MCF 10A (cell line): Measurements from ENCODE around the gene INO80C. TPM values are rescaled to one million over a fixed set of nuclear protein-coding genes. Genes with fewer than 3 reads are reported as not detected.

Experiments
- BruUV-seq: library from RNA; stranded (reverse); fragments of 400-500 nt; replicated peaks from 2 replicates; lab custom pipeline; 2021; lab: Mats Ljungman, UMichigan
- CTCF ChIA-PET: fragments of 300-600 bp; sonication (Branson Sonifier 250); formaldehyde crosslinking; extraction: SDS; loops from one replicate; lab custom pipeline; 2021; ENCODE audit warnings: antibody characterized with exemption, inconsistent platforms; lab: Yijun Ruan, JAX
- POLR2A ChIA-PET: fragments of 300-600, 350-650 bp; sonication (Branson Sonifier 250); formaldehyde crosslinking; extraction: SDS; loops from one replicate; lab custom pipeline; 2020; ENCODE audit warnings: antibody characterized with exemption, inconsistent platforms; lab: Yijun Ruan, JAX
- DNase-seq: peaks from one replicate; pipeline ENCODE4 v3.0.0-alpha.2; 2018; ENCODE audit not compliant: unreplicated experiment
- H3K27ac Mint-ChIP-seq: one replicate; pipeline ENCODE4 v1.8.0; 2022; ENCODE audit warnings: mild to moderate bottlenecking, low read depth, mixed read lengths; ENCODE audit not compliant: unreplicated experiment
- H3K27me3 Mint-ChIP-seq: one replicate; pipeline ENCODE4 v1.8.0; 2022; ENCODE audit warnings: mixed read lengths; ENCODE audit not compliant: insufficient read depth, unreplicated experiment
- H3K36me3 Mint-ChIP-seq: one replicate; pipeline ENCODE4 v1.8.0; 2022; ENCODE audit warnings: mild to moderate bottlenecking, moderate library complexity, mixed read lengths; ENCODE audit not compliant: insufficient read depth, unreplicated experiment
- H3K4me1 Mint-ChIP-seq: one replicate; pipeline ENCODE4 v1.8.0; 2022; ENCODE audit warnings: mixed read lengths; ENCODE audit not compliant: insufficient read depth, unreplicated experiment
- H3K4me3 Mint-ChIP-seq: one replicate; pipeline ENCODE4 v1.8.0; 2022; ENCODE audit warnings: mild to moderate bottlenecking, moderate library complexity, mixed read lengths; ENCODE audit not compliant: unreplicated experiment
- H3K9me3 Mint-ChIP-seq: one replicate; pipeline ENCODE4 v1.8.0; 2022; ENCODE audit warnings: mixed read lengths; ENCODE audit not compliant: unreplicated experiment
- intact Hi-C: fragments of 100-400 bp; cut with micrococcal nuclease; formaldehyde crosslinking; loops from 2 replicates; pipeline ENCODE4 v1.14.1; 2022
- total RNA-seq: library from RNA; stranded (reverse); gene quantifications from 2 replicates; pipeline ENCODE4 v1.2.3, GENCODE V29; 2022
- TF ChIP-seq, protein P1 (sequence below): fragments of 200-600 bp; IDR thresholded peaks from one replicate; pipeline ENCODE4 v1.8.0; 2022; ENCODE audit warnings: antibody characterized with exemption, mild to moderate bottlenecking; ENCODE audit not compliant: unreplicated experiment

INO80C gene
- total RNA-seq, 1 experiment from 2014 or later = 32.6 TPM

DNA sequence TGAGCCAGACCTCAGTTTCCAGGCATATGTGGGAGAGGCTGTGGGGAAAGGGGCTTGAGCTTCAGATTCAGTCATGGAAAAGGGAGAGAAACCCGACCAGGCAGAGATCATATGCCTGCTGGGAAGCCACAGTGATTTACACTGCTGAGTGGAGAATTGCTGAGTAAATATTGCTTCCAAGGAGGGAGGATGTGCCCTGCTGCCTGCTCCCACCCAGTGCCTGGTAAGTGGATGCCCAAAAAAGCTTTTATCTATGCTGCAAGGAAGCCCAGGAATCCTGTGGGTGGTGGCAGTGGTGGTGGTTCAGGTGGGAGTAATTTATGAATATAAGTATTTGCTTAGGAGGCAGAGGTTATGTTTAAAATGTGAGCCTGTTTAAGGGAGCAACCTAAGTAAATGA is 39.5 kb downstream of the INO80C start:
- H3K4me3 Mint-ChIP-seq = no peak overlapping the region
- intact Hi-C loops = loop anchor here (5.0 kb wide), 1 partner anchor 51 kb away; no protein-coding TSS in a partner anchor
- H3K36me3 Mint-ChIP-seq = no peaks in the 10 kb centered on the region
- H3K9me3 Mint-ChIP-seq = no peaks in the 10 kb centered on the region
- no TSS peak for BruUV-seq
- POLR2A ChIA-PET = interaction anchor here (1.0 to 7.2 kb wide), 11 partner anchors 10 to 169 kb away, joined by 3 to 87 read pairs (median 9); partner anchors contain the start of genes GALNT1, INO80C and ZSCAN30
- CTCF ChIA-PET = interaction anchor here (0.7 to 3.1 kb wide), 3 partner anchors 20 to 49 kb away, joined by 3 to 20 read pairs (median 7); no protein-coding TSS in a partner anchor
- TF ChIP-seq, protein P1, sequence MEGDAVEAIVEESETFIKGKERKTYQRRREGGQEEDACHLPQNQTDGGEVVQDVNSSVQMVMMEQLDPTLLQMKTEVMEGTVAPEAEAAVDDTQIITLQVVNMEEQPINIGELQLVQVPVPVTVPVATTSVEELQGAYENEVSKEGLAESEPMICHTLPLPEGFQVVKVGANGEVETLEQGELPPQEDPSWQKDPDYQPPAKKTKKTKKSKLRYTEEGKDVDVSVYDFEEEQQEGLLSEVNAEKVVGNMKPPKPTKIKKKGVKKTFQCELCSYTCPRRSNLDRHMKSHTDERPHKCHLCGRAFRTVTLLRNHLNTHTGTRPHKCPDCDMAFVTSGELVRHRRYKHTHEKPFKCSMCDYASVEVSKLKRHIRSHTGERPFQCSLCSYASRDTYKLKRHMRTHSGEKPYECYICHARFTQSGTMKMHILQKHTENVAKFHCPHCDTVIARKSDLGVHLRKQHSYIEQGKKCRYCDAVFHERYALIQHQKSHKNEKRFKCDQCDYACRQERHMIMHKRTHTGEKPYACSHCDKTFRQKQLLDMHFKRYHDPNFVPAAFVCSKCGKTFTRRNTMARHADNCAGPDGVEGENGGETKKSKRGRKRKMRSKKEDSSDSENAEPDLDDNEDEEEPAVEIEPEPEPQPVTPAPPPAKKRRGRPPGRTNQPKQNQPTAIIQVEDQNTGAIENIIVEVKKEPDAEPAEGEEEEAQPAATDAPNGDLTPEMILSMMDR = no peak
- H3K27ac Mint-ChIP-seq = peak overlapping the region; percentile 72
- no peaks in the 10 kb centered on the region for H3K27me3 Mint-ChIP-seq
- DNase-seq = no peak
- peaks cover 69% of the 10 kb centered on the region for H3K4me1 Mint-ChIP-seq

DNA sequence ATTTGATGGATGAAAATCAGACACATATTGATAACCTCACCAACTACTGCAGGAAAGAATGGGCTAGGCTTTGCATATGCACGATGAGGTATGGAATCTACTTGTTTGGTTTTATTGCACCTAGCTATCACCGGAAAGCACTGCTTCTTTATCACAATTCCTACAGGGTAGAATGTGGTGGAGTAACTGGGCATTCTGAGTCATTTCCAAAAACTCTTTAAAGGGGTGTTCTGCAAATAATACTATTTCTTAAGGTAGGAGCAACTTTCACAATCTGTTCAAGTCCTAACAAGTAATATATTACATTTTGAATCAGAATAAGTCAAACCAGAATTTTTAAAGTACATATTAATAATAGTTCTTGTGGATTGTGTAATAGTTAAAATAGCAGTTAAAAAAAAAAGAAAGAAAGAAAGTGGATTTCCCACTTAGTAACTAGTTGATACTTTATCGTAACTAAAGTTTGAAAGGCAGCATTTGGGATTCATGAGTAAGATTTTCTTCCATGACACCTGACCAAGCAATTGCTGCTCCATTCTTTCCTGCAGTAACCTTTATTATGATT is 40.5 kb downstream of the INO80C start:
- H3K36me3 Mint-ChIP-seq = no peaks in the 10 kb centered on the region
- peak overlapping the region; percentile 50 for H3K4me3 Mint-ChIP-seq
- H3K27ac Mint-ChIP-seq = peak overlapping the region; percentile 72
- peaks cover 61% of the 10 kb centered on the region for H3K4me1 Mint-ChIP-seq
- no peaks in the 10 kb centered on the region for H3K9me3 Mint-ChIP-seq
- BruUV-seq = no TSS peak
- H3K27me3 Mint-ChIP-seq = no peaks in the 10 kb centered on the region
- ChIA-PET CTCF (interaction anchor here (0.8 to 3.1 kb wide), 4 partner anchors 21 to 198 kb away, joined by 3 to 20 read pairs (median 4); no protein-coding TSS in a partner anchor), POLR2A (interaction anchor here (0.8 to 7.2 kb wide), 15 partner anchors 11 to 168 kb away, joined by 3 to 87 read pairs (median 7); partner anchors contain the start of genes GALNT1, INO80C and ZSCAN30)
- DNase-seq = peak; percentile 87
- TF ChIP-seq, protein P1 = no peak
- intact Hi-C loops = loop anchor here (2.0 to 5.0 kb wide), 2 partner anchors 22 to 50 kb away; no protein-coding TSS in a partner anchor

DNA sequence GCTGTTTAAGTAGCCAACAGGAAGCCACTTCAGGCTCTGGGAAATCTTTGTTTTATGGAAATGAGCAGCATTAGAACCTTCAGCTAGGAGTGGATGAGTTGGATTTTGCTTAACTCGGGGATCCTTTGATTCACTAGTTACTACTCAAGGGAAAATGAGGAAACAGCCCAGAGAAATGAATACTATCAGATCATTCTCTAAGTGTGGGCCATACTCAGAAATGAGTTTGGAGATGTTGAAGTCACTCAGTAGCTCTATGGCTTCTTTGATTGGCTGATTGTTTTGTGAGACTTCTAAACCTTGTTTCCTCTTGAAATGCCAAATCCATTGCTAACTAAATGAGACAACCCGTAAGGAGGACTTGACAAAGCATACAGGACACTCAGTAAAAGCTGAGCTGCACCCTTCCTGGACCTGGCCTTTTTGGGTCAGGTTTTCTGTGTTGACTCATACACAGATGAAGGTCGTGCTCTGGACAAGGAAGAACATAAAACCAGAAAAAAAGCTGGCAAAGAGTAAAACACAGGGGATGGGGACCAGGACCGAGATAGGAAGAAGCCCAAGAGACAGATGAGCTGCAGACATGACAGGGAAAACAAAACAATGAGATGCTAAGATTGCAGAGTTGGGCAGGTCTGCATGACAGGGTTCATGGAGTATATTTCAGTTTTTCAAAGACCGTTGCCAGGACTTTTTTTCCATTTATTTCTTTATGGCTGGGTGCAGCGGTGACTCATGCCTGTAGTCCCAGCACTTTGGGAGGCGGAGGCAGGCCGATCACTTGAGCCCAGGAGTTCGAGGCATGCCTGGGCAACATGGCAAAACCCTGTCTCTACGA is 41.6 kb downstream of the INO80C start:
- Mint-ChIP-seq H3K27ac (peak overlapping the region; percentile 72), H3K9me3 (no peaks in the 10 kb centered on the region), H3K4me1 (peaks cover 57% of the 10 kb centered on the region), H3K27me3 (no peaks in the 10 kb centered on the region), H3K36me3 (peaks cover 4% of the 10 kb centered on the region), H3K4me3 (peak overlapping the region; percentile 50)
- peak; percentile 84 for DNase-seq
- ChIA-PET CTCF (interaction anchor here (1.0 to 3.1 kb wide), 3 partner anchors 22 to 43 kb away, joined by 3 to 20 read pairs (median 4); no protein-coding TSS in a partner anchor), POLR2A (interaction anchor here (0.6 to 7.2 kb wide), 15 partner anchors 17 to 674 kb away, joined by 3 to 87 read pairs (median 7); partner anchors contain the start of genes ELP2, GALNT1, INO80C and SLC39A6)
- intact Hi-C loops = loop anchor here (1.0 to 5.0 kb wide), 3 partner anchors 23 to 49 kb away; partner anchors contain the start of gene INO80C
- TF ChIP-seq, protein P1 = no peak
- BruUV-seq = no TSS peak
